Measurements from ENCODE around the gene ZMYND8. TPM values are rescaled to one million over a fixed set of nuclear protein-coding genes. Genes with fewer than 3 reads are reported as not detected.

ZMYND8 gene
- total and polyA plus RNA-seq, 2 of the 8 experiments (the other 6 are each of a cell fraction or from before 2014, with no cell fraction given): 50.5 to 163 TPM

- Histone ChIP-seq H3K79me2 (ENCODE audit: control insufficient read depth in 1 of 2, insufficient read depth in 2 of 2, low read length in 2 of 2) (peaks cover 0 to 46% of the 10 kb centered on the region in 2 experiments; a peak in 2 of 4 replicates), H3K18ac (ENCODE audit: extremely low read depth, low read length) (no peak overlapping the region), H3K27ac (ENCODE audit: low read depth, low read length) (no peak overlapping the region), H2AK5ac (ENCODE audit: low read depth, low read length) (no peak overlapping the region), H2BK15ac (ENCODE audit: low read length) (no peak overlapping the region), H2BK120ac (replicated peaks; ENCODE audit: low read depth, low read length) (no peak overlapping the region), H4K20me1 (replicated peaks in 1 of 2; ENCODE audit: control insufficient read depth in 1 of 2, insufficient read depth in 2 of 2, low read length in 2 of 2) (peaks cover 0 to 3% of the 10 kb centered on the region in 2 experiments), H2BK20ac (ENCODE audit: low read length) (no peak overlapping the region), H3K79me1 (ENCODE audit: low read depth, low read length) (peaks cover 4% of the 10 kb centered on the region; the same call in 1 of the 2 replicates), H3K4ac (replicated peaks; ENCODE audit: insufficient read length, low read depth, low read length) (no peak overlapping the region), H4K8ac (ENCODE audit: extremely low read depth, insufficient read depth, low read length) (no peak overlapping the region), H4K91ac (replicated peaks; ENCODE audit: insufficient read length, low read length) (no peak overlapping the region), H3K56ac (replicated peaks; ENCODE audit: insufficient read length, low read depth, low read length) (no peak overlapping the region), H3K4me3 (ENCODE audit: extremely low read depth in 1 of 4, insufficient read depth in 2 of 4, low read depth in 3 of 4, low read length in 4 of 4) (no peak overlapping the region), H3K27me3 (replicated peaks in 1 of 4; ENCODE audit: control insufficient read depth in 3 of 4, extremely low read depth in 1 of 4, insufficient read depth in 3 of 4, low read length in 3 of 4) (no peaks in the 10 kb centered on the region), H3K9ac (replicated peaks in 1 of 4; ENCODE audit: extremely low read depth in 1 of 4, low read depth in 3 of 4, low read length in 3 of 4) (no peak overlapping the region), H2BK5ac (ENCODE audit: low read depth, low read length) (no peak overlapping the region), H3K4me1 (replicated peaks in 1 of 4; ENCODE audit: control insufficient read depth in 3 of 4, insufficient read depth in 4 of 4, low read length in 3 of 4) (no peaks in the 10 kb centered on the region), H3K36me3 (ENCODE audit: control insufficient read depth in 2 of 4, insufficient read depth in 4 of 4, low read length in 3 of 4) (peaks cover 30 to 75% (median 61%) of the 10 kb centered on the region in 4 experiments), H3K4me2 (ENCODE audit: insufficient read depth in 1 of 2, low read depth in 2 of 2, low read length in 2 of 2) (no peak overlapping the region), H2BK12ac (ENCODE audit: low read depth, low read length) (no peak overlapping the region), H3K23me2 (ENCODE audit: low read depth, low read length) (peaks cover 3% of the 10 kb centered on the region; the same call in 1 of the 2 replicates), H3K9me3 (ENCODE audit: insufficient read depth in 2 of 2, low read depth in 1 of 2, low read length in 1 of 2) (no peaks in the 10 kb centered on the region), H4K5ac (ENCODE audit: insufficient read length, low read depth, low read length) (no peak overlapping the region), H3K23ac (ENCODE audit: insufficient read length) (no peak overlapping the region), H3K14ac (ENCODE audit: insufficient read length) (no peak overlapping the region), H2AFZ (ENCODE audit: low read length) (no peak overlapping the region)
- 100% methylated on average over 3 of the region's 3 CpGs; no CpG with 5 or more reads in 1 of the 2 experiments for WGBS, 2 experiments (ENCODE audit: extremely low coverage in 1 of 2, insufficient coverage in 1 of 2, insufficient read length in 1 of 2, insufficient replicate concordance in 2 of 2, low coverage in 1 of 2, low lambda C conversion rate in 2 of 2, missing lambda C conversion rate in 1 of 2)
- TF ChIP-seq CREB1 (IDR thresholded peaks at IDR 0.05): no peak
- no peak for TF ChIP-seq SIRT6 (IDR thresholded peaks at IDR 0.05; ENCODE audit: low read length)
- no peak for TF ChIP-seq RNF2 (IDR thresholded peaks at IDR 0.05; ENCODE audit: borderline replicate concordance, low read depth, low read length, missing control alignments, poor library complexity, severe bottlenecking)
- no peak for TF ChIP-seq EZH2 (IDR thresholded peaks at IDR 0.05; ENCODE audit: low read depth, low read length, severe bottlenecking)
- no peak for TF ChIP-seq TAF1 (IDR thresholded peaks at IDR 0.05; ENCODE audit: low read depth, low read length)
- no peak for TF ChIP-seq EP300 (IDR thresholded peaks at IDR 0.05; ENCODE audit: borderline replicate concordance in 1 of 2, low read depth in 2 of 2, low read length in 2 of 2)
- TF ChIP-seq CBX8 (IDR thresholded peaks at IDR 0.05; ENCODE audit: borderline replicate concordance, low read depth, low read length): no peak
- TF ChIP-seq TBP (IDR thresholded peaks at IDR 0.05; ENCODE audit: low read depth, low read length): no peak
- TF ChIP-seq SP4 (IDR thresholded peaks at IDR 0.05; ENCODE audit: low read length): no peak
- no peak for TF ChIP-seq SP1 (IDR thresholded peaks at IDR 0.05; ENCODE audit: low read depth, low read length)
- no peak for TF ChIP-seq BACH1 (IDR thresholded peaks at IDR 0.05; ENCODE audit: low read length)
- no peak for TF ChIP-seq SIN3A (conservative IDR thresholded peaks at IDR 0.05 in 1 of 2, IDR thresholded peaks at IDR 0.05 in 1 of 2; ENCODE audit: low read depth in 1 of 2, low read length in 2 of 2)
- no peak for TF ChIP-seq CBX5 (IDR thresholded peaks at IDR 0.05; ENCODE audit: low read depth, low read length)
- no peak for TF ChIP-seq YY1 (IDR thresholded peaks at IDR 0.05; ENCODE audit: low read depth, low read length)
- ChIA-PET CTCF (ENCODE audit: partially characterized antibody) (interaction anchor here (0.8 kb wide), 1 partner anchor 21 kb away, joined by 4 read pairs; no protein-coding TSS in a partner anchor), POLR2A (ENCODE audit: partially characterized antibody) (interaction anchor here (0.9 kb wide), 1 partner anchor 67 kb away, joined by 3 read pairs; no protein-coding TSS in a partner anchor)
- DNase-seq (ENCODE audit: low read depth in 1 of 2, low spot score in 2 of 2): no peak
- no peak for FAIRE-seq
These were observed 103.6 kb downstream of the ZMYND8 start for GRCh38 chr20:47252879-47253307.

All from H1 (cell line).